ENCODE results near the gene RCCD1.

RCCD1 gene

DNA sequence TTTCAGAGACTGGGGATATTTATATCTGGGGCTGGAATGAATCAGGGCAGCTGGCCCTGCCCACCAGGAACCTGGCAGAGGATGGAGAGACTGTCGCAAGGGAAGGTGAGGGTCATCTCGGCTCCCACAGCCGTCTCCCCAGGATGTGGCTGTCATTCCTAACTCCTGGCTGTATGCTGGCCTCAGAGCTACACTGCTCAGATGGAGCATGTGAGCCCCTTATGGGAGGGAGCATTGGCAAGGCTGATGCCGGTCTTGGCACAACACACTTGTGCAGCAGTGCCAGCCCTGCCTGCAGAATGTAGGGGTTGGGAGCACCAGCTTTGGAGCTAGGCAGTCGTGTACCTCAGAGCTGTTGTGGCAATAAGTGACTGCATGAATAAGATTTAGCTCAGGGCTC lies 5.2 kb downstream of the RCCD1 start:
- WGBS: 95% methylated on average over 5 of the region's 5 CpGs
- no peak for DNase-seq
- Histone ChIP-seq H3K9me3 (ENCODE audit: control insufficient read depth, low read length) (no peaks in the 10 kb centered on the region), H3K4me2 (ENCODE audit: low read length, poor library complexity, severe bottlenecking) (no peak overlapping the region), H4K91ac (ENCODE audit: low read length) (no peak overlapping the region), H3K27me3 (ENCODE audit: control insufficient read depth in 1 of 2, insufficient read depth in 1 of 2, low read length in 2 of 2) (no peaks in the 10 kb centered on the region), H3K4ac (ENCODE audit: low read depth in 1 of 2, low read length in 2 of 2) (no peak overlapping the region), H3K27ac (ENCODE audit: low read length, poor library complexity, severe bottlenecking) (no peak overlapping the region), H3K23ac (ENCODE audit: low read length in 2 of 2) (peak overlapping the region in 1 of 2 experiments; percentile 94), H2AK5ac (ENCODE audit: low read length, severe bottlenecking) (no peak overlapping the region), H2AFZ (ENCODE audit: low read depth, low read length) (no peak overlapping the region), H3K18ac (ENCODE audit: low read depth in 1 of 2, low read length in 2 of 2) (no peak overlapping the region), H3K36me3 (ENCODE audit: control insufficient read depth in 1 of 2, insufficient read depth in 2 of 2, low read depth in 1 of 2, low read length in 2 of 2) (peaks cover 29 to 37% of the 10 kb centered on the region in 2 experiments), H3K4me3 (ENCODE audit: insufficient read depth in 1 of 2, low read depth in 1 of 2, low read length in 2 of 2) (no peak overlapping the region), H2BK12ac (ENCODE audit: low read length in 2 of 2) (no peak overlapping the region), H2BK5ac (ENCODE audit: low read depth, low read length, poor library complexity, severe bottlenecking) (no peak overlapping the region), H3K79me1 (replicated peaks; ENCODE audit: low read length, poor library complexity, severe bottlenecking) (peaks cover 15% of the 10 kb centered on the region), H2BK120ac (ENCODE audit: low read depth, low read length) (no peak overlapping the region), H3K9ac (ENCODE audit: low read length) (no peak overlapping the region), H3K4me1 (ENCODE audit: control insufficient read depth, insufficient read depth, low read depth, low read length) (peaks cover 18% of the 10 kb centered on the region), H2BK15ac (ENCODE audit: low read depth, poor library complexity, severe bottlenecking) (no peak overlapping the region), H3K14ac (ENCODE audit: low read length in 2 of 2) (no peak overlapping the region), H4K8ac (ENCODE audit: low read length) (no peak overlapping the region)

- Histone ChIP-seq H3K9ac (ENCODE audit: low read length) (no peak overlapping the region), H3K36me3 (ENCODE audit: control insufficient read depth in 1 of 2, insufficient read depth in 2 of 2, low read depth in 1 of 2, low read length in 2 of 2) (peaks cover 29 to 37% of the 10 kb centered on the region in 2 experiments), H2BK5ac (ENCODE audit: low read depth, low read length, poor library complexity, severe bottlenecking) (no peak overlapping the region), H3K23ac (ENCODE audit: low read length in 2 of 2) (peak overlapping the region in 1 of 2 experiments; percentile 15), H4K91ac (ENCODE audit: low read length) (peak overlapping the region; percentile 35), H2BK120ac (ENCODE audit: low read depth, low read length) (no peak overlapping the region), H3K4ac (ENCODE audit: low read depth in 1 of 2, low read length in 2 of 2) (no peak overlapping the region), H3K27ac (ENCODE audit: low read length, poor library complexity, severe bottlenecking) (no peak overlapping the region), H3K18ac (ENCODE audit: low read depth in 1 of 2, low read length in 2 of 2) (no peak overlapping the region), H2BK15ac (ENCODE audit: low read depth, poor library complexity, severe bottlenecking) (no peak overlapping the region), H3K27me3 (ENCODE audit: control insufficient read depth in 1 of 2, insufficient read depth in 1 of 2, low read length in 2 of 2) (no peaks in the 10 kb centered on the region), H3K4me1 (ENCODE audit: control insufficient read depth, insufficient read depth, low read depth, low read length) (peaks cover 14% of the 10 kb centered on the region), H2AFZ (ENCODE audit: low read depth, low read length) (no peak overlapping the region), H3K14ac (ENCODE audit: low read length in 2 of 2) (no peak overlapping the region), H2AK5ac (ENCODE audit: low read length, severe bottlenecking) (no peak overlapping the region), H3K79me1 (replicated peaks; ENCODE audit: low read length, poor library complexity, severe bottlenecking) (peaks cover 15% of the 10 kb centered on the region), H2BK12ac (ENCODE audit: low read length in 2 of 2) (no peak overlapping the region), H3K4me3 (ENCODE audit: insufficient read depth in 1 of 2, low read depth in 1 of 2, low read length in 2 of 2) (no peak overlapping the region), H3K9me3 (ENCODE audit: control insufficient read depth, low read length) (no peaks in the 10 kb centered on the region), H4K8ac (ENCODE audit: low read length) (no peak overlapping the region), H3K4me2 (ENCODE audit: low read length, poor library complexity, severe bottlenecking) (no peak overlapping the region)
- DNase-seq: no peak
- 96% methylated on average over 20 of the region's 20 CpGs for WGBS
Measured at GRCh38 chr15:90960298-90961091, 5.8 kb downstream of the RCCD1 start.

- no peak overlapping the region for H2AFZ ChIP-seq (ENCODE audit: low read depth, low read length)
- H3K4me3 ChIP-seq (ENCODE audit: insufficient read depth in 1 of 2, low read depth in 1 of 2, low read length in 2 of 2): no peak overlapping the region
- peaks cover 33 to 50% of the 10 kb centered on the region in 2 experiments for H3K36me3 ChIP-seq (ENCODE audit: control insufficient read depth in 1 of 2, insufficient read depth in 2 of 2, low read depth in 1 of 2, low read length in 2 of 2)
- no peak overlapping the region for H2BK120ac ChIP-seq (ENCODE audit: low read depth, low read length)
- no peak for DNase-seq
- no peak overlapping the region for H3K18ac ChIP-seq (ENCODE audit: low read depth in 1 of 2, low read length in 2 of 2)
- peaks cover 13% of the 10 kb centered on the region for H3K79me1 ChIP-seq (replicated peaks; ENCODE audit: low read length, poor library complexity, severe bottlenecking)
- no peak overlapping the region for H3K14ac ChIP-seq (ENCODE audit: low read length in 2 of 2)
- H4K91ac ChIP-seq (ENCODE audit: low read length): no peak overlapping the region
- H3K27ac ChIP-seq (ENCODE audit: low read length, poor library complexity, severe bottlenecking): no peak overlapping the region
- no peak overlapping the region for H3K4me2 ChIP-seq (ENCODE audit: low read length, poor library complexity, severe bottlenecking)
- H3K27me3 ChIP-seq (ENCODE audit: control insufficient read depth in 1 of 2, insufficient read depth in 1 of 2, low read length in 2 of 2): no peaks in the 10 kb centered on the region
- H2BK5ac ChIP-seq (ENCODE audit: low read depth, low read length, poor library complexity, severe bottlenecking): no peak overlapping the region
- H3K9me3 ChIP-seq (ENCODE audit: control insufficient read depth, low read length): no peaks in the 10 kb centered on the region
- H3K9ac ChIP-seq (ENCODE audit: low read length): no peak overlapping the region
- WGBS: 88% methylated on average over 4 of the region's 4 CpGs
- H2BK12ac ChIP-seq (ENCODE audit: low read length in 2 of 2): no peak overlapping the region
- no peak overlapping the region for H2AK5ac ChIP-seq (ENCODE audit: low read length, severe bottlenecking)
- H2BK15ac ChIP-seq (ENCODE audit: low read depth, poor library complexity, severe bottlenecking): no peak overlapping the region
- no peak overlapping the region for H3K23ac ChIP-seq (ENCODE audit: low read length in 2 of 2)
- H3K4ac ChIP-seq (ENCODE audit: low read depth in 1 of 2, low read length in 2 of 2): no peak overlapping the region
- peaks cover 10% of the 10 kb centered on the region for H3K4me1 ChIP-seq (ENCODE audit: control insufficient read depth, insufficient read depth, low read depth, low read length)
- no peak overlapping the region for H4K8ac ChIP-seq (ENCODE audit: low read length)
Measured at GRCh38 chr15:90962021-90962420, 7.3 kb downstream of the RCCD1 start.

GRCh38 chr15:90966262-90966661 lies 11.6 kb downstream of the RCCD1 start:
- H3K4me3 ChIP-seq (ENCODE audit: insufficient read depth in 1 of 2, low read depth in 1 of 2, low read length in 2 of 2): no peak overlapping the region
- WGBS: 93% methylated on average over 8 of the region's 9 CpGs

More at GRCh38 chr15:90966262-90966661, 11.6 kb downstream of the RCCD1 start:
- no peak overlapping the region for H3K14ac ChIP-seq (ENCODE audit: low read length in 2 of 2)
- H3K4ac ChIP-seq (ENCODE audit: low read depth in 1 of 2, low read length in 2 of 2): no peak overlapping the region
- no peak for DNase-seq
- H2AK5ac ChIP-seq (ENCODE audit: low read length, severe bottlenecking): no peak overlapping the region
- H3K4me2 ChIP-seq (ENCODE audit: low read length, poor library complexity, severe bottlenecking): no peak overlapping the region
- no peak overlapping the region for H2AFZ ChIP-seq (ENCODE audit: low read depth, low read length)
- H3K27me3 ChIP-seq (ENCODE audit: control insufficient read depth in 1 of 2, insufficient read depth in 1 of 2, low read length in 2 of 2): no peaks in the 10 kb centered on the region
- no peak overlapping the region for H2BK120ac ChIP-seq (ENCODE audit: low read depth, low read length)
- H2BK5ac ChIP-seq (ENCODE audit: low read depth, low read length, poor library complexity, severe bottlenecking): no peak overlapping the region
- peaks cover 3% of the 10 kb centered on the region for H3K79me1 ChIP-seq (replicated peaks; ENCODE audit: low read length, poor library complexity, severe bottlenecking)
- H3K9me3 ChIP-seq (ENCODE audit: control insufficient read depth, low read length): no peaks in the 10 kb centered on the region
- no peak overlapping the region for H2BK12ac ChIP-seq (ENCODE audit: low read length in 2 of 2)
- H2BK15ac ChIP-seq (ENCODE audit: low read depth, poor library complexity, severe bottlenecking): no peak overlapping the region
- H3K23ac ChIP-seq (ENCODE audit: low read length in 2 of 2): no peak overlapping the region
- H3K9ac ChIP-seq (ENCODE audit: low read length): no peak overlapping the region
- H3K4me1 ChIP-seq (ENCODE audit: control insufficient read depth, insufficient read depth, low read depth, low read length): no peaks in the 10 kb centered on the region
- H4K8ac ChIP-seq (ENCODE audit: low read length): no peak overlapping the region
- H3K36me3 ChIP-seq (ENCODE audit: control insufficient read depth in 1 of 2, insufficient read depth in 2 of 2, low read depth in 1 of 2, low read length in 2 of 2): peaks cover 15 to 76% of the 10 kb centered on the region in 2 experiments
- H3K27ac ChIP-seq (ENCODE audit: low read length, poor library complexity, severe bottlenecking): no peak overlapping the region
- no peak overlapping the region for H3K18ac ChIP-seq (ENCODE audit: low read depth in 1 of 2, low read length in 2 of 2)
- H4K91ac ChIP-seq (ENCODE audit: low read length): no peak overlapping the region

All from mesenchymal stem cell (in vitro differentiated cells and primary cell).